ENCODE measurements around the gene EPB41. TPM values are rescaled to one million over a fixed set of nuclear protein-coding genes. Genes with fewer than 3 reads are reported as not detected.

Gene EPB41
- total and polyA plus RNA-seq, 2 experiments from 2014 or later: 13.2 to 60.8 TPM

GRCh38 chr1:28890435-28890834, 23.9 kb upstream of the EPB41 start:
- H4K20me1 ChIP-seq (ENCODE audit: insufficient read depth, poor library complexity, severe bottlenecking): no peaks in the 10 kb centered on the region
- 91% methylated on average over 8 of the region's 8 CpGs for WGBS (ENCODE audit: low lambda C conversion rate, missing lambda C conversion rate)
- no peak for DNase-seq (ENCODE audit: low spot score)
- H3K27ac ChIP-seq: no peak overlapping the region
- H2AFZ ChIP-seq: no peak overlapping the region
- H3K9me2 ChIP-seq (replicated peaks; ENCODE audit: insufficient read depth): no peaks in the 10 kb centered on the region
- no peak overlapping the region for H3K4me2 ChIP-seq
- peaks cover 14% of the 10 kb centered on the region for H3K79me2 ChIP-seq
- no peaks in the 10 kb centered on the region for H3K9me3 ChIP-seq (ENCODE audit: low read depth)
- no peaks in the 10 kb centered on the region for H3K27me3 ChIP-seq
- H3K4me3 ChIP-seq: no peak overlapping the region
- TF ChIP-seq EZH2phosphoT487 (IDR thresholded peaks at IDR 0.05; ENCODE audit: low read depth, severe bottlenecking, unreplicated experiment) (no peak), EZH2 (IDR thresholded peaks at IDR 0.05; ENCODE audit: borderline replicate concordance) (no peak)
- TF ChIP-seq, protein P1, sequence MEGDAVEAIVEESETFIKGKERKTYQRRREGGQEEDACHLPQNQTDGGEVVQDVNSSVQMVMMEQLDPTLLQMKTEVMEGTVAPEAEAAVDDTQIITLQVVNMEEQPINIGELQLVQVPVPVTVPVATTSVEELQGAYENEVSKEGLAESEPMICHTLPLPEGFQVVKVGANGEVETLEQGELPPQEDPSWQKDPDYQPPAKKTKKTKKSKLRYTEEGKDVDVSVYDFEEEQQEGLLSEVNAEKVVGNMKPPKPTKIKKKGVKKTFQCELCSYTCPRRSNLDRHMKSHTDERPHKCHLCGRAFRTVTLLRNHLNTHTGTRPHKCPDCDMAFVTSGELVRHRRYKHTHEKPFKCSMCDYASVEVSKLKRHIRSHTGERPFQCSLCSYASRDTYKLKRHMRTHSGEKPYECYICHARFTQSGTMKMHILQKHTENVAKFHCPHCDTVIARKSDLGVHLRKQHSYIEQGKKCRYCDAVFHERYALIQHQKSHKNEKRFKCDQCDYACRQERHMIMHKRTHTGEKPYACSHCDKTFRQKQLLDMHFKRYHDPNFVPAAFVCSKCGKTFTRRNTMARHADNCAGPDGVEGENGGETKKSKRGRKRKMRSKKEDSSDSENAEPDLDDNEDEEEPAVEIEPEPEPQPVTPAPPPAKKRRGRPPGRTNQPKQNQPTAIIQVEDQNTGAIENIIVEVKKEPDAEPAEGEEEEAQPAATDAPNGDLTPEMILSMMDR (IDR thresholded peaks at IDR 0.05; ENCODE audit: poor library complexity): no peak
- H3K36me3 ChIP-seq (replicated peaks; ENCODE audit: insufficient read depth, low read depth): no peaks in the 10 kb centered on the region
- peaks cover under 1% of the 10 kb centered on the region for H3K4me1 ChIP-seq (ENCODE audit: insufficient read depth)

- no peaks in the 10 kb centered on the region for H4K20me1 ChIP-seq (ENCODE audit: insufficient read depth, poor library complexity, severe bottlenecking)
- TF ChIP-seq, protein P1 (IDR thresholded peaks at IDR 0.05; ENCODE audit: poor library complexity): no peak
- no peak for TF ChIP-seq EZH2phosphoT487 (IDR thresholded peaks at IDR 0.05; ENCODE audit: low read depth, severe bottlenecking, unreplicated experiment)
- no peak for TF ChIP-seq EZH2 (IDR thresholded peaks at IDR 0.05; ENCODE audit: borderline replicate concordance)
- H3K4me2 ChIP-seq: no peak overlapping the region
- no peak for DNase-seq (ENCODE audit: low spot score)
- no peak overlapping the region for H2AFZ ChIP-seq
- no peaks in the 10 kb centered on the region for H3K9me3 ChIP-seq (ENCODE audit: low read depth)
- H3K4me1 ChIP-seq (ENCODE audit: insufficient read depth): no peaks in the 10 kb centered on the region
- H3K9me2 ChIP-seq (replicated peaks; ENCODE audit: insufficient read depth): no peaks in the 10 kb centered on the region
- no peaks in the 10 kb centered on the region for H3K27me3 ChIP-seq
- no peak overlapping the region for H3K4me3 ChIP-seq
- H3K27ac ChIP-seq: no peak overlapping the region
- peaks cover 14% of the 10 kb centered on the region for H3K79me2 ChIP-seq
- H3K36me3 ChIP-seq (replicated peaks; ENCODE audit: insufficient read depth, low read depth): no peaks in the 10 kb centered on the region
- WGBS (ENCODE audit: low lambda C conversion rate, missing lambda C conversion rate): 92% methylated on average over 2 of the region's 2 CpGs
Measured at GRCh38 chr1:28890836-28891235, 23.5 kb upstream of the EPB41 start.

DNA sequence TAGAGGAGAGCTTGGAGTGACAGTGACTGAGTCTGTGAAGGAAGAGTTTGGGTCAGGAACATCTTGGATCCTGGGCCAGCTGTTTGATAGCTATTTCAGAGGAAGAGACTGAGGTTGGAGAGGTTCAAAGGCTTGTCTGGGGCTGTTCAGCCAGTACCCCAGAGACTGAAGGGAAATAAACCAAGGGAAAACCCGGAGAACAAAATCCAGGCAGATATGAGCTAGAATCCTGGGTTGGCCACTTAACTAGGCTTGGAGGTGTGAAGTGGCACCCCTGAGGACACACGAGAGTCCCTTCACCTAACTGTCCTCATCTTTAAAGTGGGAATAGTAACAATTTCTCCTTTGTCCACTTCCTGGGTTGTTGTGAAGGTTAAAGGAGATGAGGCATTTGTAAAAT, 23.1 kb upstream of the EPB41 start:
- Histone ChIP-seq H3K27me3 (no peaks in the 10 kb centered on the region), H3K9me2 (replicated peaks; ENCODE audit: insufficient read depth) (no peaks in the 10 kb centered on the region), H3K27ac (no peak overlapping the region), H3K4me1 (ENCODE audit: insufficient read depth) (no peaks in the 10 kb centered on the region), H2AFZ (no peak overlapping the region), H3K4me3 (no peak overlapping the region), H3K4me2 (no peak overlapping the region), H3K36me3 (replicated peaks; ENCODE audit: insufficient read depth, low read depth) (no peaks in the 10 kb centered on the region), H3K79me2 (peaks cover 14% of the 10 kb centered on the region), H4K20me1 (ENCODE audit: insufficient read depth, poor library complexity, severe bottlenecking) (no peaks in the 10 kb centered on the region), H3K9me3 (ENCODE audit: low read depth) (no peaks in the 10 kb centered on the region)
- no peak for DNase-seq (ENCODE audit: low spot score)
- WGBS (ENCODE audit: low lambda C conversion rate, missing lambda C conversion rate): 90% methylated on average over 2 of the region's 2 CpGs
- TF ChIP-seq EZH2phosphoT487 (IDR thresholded peaks at IDR 0.05; ENCODE audit: low read depth, severe bottlenecking, unreplicated experiment): no peak
- TF ChIP-seq, protein P1 (IDR thresholded peaks at IDR 0.05; ENCODE audit: poor library complexity): no peak
- TF ChIP-seq EZH2 (IDR thresholded peaks at IDR 0.05; ENCODE audit: borderline replicate concordance): no peak

Measured in hepatocyte (in vitro differentiated cells).